HT1080 (cell line): ENCODE data around the gene CNOT10. TPM values are rescaled to one million over a fixed set of nuclear protein-coding genes. Genes with fewer than 3 reads are reported as not detected.

Experiments used
- DNase-seq: peaks from one replicate; pipeline ENCODE4 v3.0.0-alpha.2; 2015; ENCODE audit warnings: low read depth
- total RNA-seq: library from RNA; depleted of rRNA; stranded (reverse); fragments of >200 nt; shearing (Covaris generic); gene quantifications from 2 replicates; pipeline ENCODE4 v1.2.3, GENCODE V29; 2014; rRNA removed

Gene CNOT10
- total RNA-seq, 1 experiment from 2014 or later = 41.2 TPM

DNA sequence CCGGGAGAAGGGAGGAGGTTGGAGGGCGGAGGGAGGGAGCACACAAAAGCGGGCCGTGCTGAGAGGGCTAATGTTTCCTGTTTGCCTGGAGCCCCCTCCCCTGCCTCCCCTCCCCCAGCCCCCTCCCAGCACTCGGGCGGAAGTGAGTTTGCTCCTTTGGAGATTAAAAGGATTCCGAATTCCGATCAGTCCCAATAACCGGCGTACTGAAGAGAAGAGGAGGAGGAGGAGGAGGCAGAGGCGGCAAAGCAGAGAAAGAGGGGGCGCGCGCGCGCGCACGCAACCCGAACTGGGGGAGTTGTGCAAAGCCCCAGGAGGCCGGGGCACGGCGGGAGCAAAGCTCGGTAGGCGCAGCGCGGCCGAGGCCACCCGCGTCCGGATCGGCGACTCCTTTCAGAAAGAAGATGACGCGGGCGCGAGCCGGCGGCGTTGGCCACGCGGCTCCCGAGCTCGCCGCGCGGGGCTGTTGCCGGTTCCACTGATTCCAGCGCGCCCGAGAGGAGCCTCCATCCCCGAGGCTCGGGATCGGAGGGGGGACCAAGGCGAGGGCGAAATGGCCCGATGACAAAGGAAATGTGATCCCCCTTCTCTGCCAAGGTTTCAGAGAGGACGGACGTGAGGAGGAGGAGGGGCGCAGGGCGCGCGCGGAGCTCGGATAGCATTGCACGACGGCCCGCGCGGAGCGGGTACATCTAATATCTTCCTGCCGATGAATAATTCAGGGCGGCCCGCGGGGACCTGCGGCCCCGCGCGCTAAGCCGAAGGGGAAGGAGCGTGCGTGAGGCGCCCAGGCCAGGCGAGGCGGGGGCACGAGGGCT is 131.7 kb downstream of the CNOT10 start:
- no peak for DNase-seq

DNA sequence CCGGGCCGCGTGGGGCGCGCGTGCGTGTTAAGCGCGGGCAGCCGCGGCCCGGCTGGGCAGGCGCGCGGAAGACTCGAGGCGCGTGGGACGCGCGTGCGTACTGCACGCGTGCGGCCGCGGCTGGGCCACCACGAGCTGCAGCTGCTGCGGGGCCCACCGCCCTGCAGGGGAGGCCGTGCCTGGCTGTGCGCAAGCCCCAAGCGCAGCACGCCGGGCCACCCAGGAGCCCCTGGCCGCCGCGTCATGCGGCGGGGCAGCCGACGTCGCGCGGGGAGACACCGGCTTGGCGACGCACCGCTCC is 132.2 kb downstream of the CNOT10 start:
- no peak for DNase-seq

DNA sequence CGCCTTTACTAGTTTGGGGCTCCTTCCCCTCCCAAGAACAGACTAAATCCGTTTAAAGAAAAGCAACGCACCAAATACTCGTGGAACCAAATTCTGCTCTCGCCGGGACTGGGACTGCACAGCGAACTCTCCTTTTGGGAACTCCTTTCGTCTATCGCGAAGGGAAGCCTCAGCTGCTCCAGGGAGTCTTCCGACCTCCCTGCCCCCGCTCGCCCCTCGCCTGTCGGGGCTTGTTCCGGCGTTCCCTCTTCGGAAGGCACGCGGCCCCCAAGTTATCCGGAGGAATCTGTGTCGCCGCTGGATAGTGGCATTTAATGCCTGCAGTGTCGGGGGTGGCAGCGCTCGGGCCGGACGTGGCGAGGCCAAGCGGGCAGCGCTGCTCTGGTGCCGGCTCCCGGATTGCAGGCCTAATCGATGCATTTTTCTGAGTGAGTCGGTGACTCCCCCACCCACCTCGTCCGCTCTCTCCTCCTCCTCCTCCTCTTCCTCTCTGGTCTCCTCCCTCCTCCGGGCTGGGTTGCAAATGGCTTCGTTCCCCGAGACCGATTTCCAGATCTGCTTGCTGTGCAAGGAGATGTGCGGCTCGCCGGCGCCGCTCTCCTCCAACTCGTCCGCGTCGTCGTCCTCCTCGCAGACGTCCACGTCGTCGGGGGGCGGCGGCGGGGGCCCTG is 132.7 kb downstream of the CNOT10 start, which contains the start of gene TRIM71:
TSS of gene TRIM71 (plus strand) at position 440 of the 671 bp plus-strand sequence. CDS start at position 524, 84 bp downstream.
- DNase-seq = no peak

DNA sequence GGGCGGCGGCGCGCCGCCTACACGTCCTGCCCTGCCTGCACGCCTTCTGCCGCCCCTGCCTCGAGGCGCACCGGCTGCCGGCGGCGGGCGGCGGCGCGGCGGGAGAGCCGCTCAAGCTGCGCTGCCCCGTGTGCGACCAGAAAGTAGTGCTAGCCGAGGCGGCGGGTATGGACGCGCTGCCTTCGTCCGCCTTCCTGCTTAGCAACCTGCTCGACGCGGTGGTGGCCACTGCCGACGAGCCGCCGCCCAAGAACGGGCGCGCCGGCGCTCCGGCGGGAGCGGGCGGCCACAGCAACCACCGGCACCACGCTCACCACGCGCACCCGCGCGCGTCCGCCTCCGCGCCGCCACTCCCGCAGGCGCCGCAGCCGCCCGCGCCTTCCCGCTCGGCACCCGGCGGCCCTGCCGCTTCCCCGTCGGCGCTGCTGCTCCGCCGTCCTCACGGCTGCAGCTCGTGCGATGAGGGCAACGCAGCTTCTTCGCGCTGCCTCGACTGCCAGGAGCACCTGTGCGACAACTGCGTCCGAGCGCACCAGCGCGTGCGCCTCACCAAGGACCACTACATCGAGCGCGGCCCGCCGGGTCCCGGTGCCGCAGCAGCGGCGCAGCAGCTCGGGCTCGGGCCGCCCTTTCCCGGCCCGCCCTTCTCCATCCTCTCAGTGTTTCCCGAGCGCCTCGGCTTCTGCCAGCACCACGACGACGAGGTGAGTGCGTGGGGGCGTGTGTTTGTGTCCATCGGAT is 133.4 kb downstream of the CNOT10 start:
- no peak for DNase-seq

DNA sequence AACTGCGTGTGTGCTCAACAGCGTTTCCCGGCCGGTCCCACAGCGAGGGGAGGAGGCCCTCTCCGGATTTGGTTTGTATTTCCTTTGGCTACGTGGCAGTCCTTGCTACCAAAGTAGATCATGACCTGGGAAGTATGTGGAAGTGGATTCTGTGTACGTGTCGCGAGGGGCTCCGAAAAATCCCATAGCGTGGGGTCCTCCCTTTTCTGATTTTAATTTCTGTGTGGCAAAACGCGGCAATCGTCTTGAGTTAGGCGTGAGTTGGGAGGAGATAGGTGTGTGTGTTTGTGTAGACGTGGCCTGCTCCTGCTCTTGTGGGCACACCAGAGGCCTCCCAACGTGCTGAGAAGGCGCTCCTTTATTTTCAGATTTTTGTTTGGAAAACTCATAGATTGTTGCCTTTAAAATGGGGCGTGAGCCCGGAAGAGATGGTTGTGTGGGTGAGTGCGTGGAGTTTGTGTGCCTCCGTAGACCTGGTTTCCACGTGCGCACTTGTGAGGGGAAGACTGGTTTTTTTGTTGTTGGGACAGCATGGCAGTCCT is 134.1 kb downstream of the CNOT10 start:
- no peak for DNase-seq

DNA sequence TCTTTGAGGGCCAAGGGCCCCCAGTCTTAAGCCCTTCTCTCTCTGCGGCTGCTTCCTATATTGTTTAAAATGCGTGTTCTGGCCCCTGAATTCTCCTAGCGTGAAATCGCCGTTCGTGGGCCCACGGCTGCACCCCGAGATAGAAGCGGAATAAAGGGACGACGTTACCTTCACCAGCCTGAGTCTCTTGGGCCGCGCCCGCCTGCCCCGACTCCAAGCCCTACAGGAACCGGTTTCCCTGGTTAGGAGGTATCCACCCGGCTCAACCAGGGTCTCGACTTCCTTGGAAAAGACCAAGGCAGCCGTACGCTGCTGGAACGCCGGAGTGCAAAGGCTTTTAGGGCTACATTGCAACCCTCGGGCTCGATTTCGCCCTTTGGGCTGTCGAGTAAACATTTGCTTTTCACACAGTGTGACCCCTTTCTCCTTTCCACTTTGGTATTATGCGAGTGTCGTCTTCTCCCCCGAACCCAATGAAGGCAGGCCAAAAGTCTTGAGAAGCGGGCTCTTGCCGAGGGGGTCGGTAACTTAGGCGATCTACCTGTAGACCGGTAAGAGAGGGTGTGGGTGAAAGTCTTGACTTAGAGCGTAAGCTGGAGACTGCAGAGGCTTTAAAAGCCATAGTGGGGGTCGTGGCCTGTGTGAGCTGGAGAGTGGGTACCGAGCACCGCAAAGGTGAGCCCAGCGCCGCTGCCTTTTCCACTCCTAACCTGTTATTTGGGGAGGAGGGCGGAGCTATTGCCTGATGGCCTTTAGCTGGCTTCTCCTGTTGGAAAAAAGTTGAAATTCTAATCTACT is 134.8 kb downstream of the CNOT10 start:
- no peak for DNase-seq

DNA sequence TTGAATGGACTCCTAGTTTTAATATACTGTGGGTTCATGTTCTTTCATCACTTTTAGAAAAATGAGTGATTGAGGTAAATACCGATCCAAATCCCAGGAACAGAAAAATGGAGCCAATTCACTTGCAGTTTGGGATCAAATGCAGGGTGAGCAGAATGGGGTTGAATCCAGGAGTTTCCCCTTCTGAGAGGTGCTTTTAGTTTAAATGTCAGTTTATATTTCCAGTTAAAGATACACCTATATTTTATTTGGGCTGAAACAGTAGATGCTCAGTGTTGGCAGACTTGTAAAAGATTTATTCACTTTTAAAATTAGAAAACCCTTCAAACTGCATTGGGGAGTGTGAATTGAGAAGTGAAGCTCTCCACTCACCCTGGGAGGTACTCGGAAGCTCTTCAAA is 135.4 kb downstream of the CNOT10 start:
- DNase-seq = no peak

DNA sequence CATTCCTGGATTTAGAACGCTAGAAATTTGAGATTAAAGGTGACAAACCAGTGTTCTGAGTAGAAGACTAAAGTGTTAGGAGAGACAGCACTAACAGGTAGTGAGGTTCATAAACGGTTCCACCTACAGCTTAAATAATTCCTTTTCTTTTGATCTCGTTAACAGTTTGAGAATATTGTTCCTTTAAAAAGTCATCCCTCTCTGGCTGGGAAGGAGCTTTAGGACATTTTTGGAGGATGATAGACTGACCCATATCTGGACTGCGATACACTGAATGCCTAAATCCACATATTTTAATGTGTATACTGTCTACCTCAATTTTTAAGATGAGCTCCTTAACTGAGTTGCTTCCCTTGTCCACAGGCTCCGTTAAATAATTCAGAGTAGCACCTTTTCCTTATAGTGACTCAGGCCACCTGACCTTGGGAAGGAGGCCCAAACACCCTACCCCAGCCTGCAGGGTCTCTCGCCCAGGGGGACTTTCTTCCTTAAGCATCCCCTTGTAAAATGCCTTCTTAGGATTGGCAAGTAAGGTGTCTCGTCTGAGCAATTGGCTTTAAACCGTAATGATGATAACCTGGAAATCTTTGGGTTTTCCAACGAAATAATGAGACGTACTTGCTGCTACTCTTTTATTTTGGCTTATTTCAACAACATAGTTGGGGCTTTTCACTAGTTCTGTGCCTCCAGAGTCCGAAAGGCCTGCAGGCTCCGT is 136.1 kb downstream of the CNOT10 start:
- DNase-seq = no peak

DNA sequence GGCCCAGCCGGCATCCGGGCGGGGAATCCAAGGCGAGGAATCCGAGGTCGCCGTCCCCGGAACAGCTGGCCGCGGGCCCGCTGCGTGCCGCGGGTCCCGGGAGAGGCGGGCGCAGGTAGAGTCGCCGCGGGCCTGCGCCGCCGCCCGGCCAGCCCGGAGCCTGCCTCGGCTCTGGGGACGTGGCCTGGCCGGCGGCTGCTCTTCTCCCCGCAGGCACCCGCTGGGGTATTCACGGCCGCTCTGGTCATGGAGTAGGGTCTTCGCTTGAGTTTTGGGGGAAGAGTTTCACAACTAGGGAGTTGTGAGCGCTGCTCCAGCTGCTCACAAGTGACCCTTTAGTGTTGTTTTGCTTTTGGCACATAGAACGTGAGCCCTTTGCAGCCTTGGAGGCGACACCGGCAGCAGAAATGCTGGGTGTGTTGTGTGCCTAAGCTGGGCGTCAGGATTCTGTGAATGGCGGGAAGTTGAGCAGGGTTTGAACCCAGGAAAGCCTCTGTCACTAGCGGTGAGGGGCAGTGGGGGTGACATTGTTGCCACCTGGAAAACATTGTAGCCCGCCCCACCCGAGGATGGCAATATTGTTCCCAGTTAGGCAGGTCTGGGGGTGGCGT is 136.8 kb downstream of the CNOT10 start:
- no peak for DNase-seq

DNA sequence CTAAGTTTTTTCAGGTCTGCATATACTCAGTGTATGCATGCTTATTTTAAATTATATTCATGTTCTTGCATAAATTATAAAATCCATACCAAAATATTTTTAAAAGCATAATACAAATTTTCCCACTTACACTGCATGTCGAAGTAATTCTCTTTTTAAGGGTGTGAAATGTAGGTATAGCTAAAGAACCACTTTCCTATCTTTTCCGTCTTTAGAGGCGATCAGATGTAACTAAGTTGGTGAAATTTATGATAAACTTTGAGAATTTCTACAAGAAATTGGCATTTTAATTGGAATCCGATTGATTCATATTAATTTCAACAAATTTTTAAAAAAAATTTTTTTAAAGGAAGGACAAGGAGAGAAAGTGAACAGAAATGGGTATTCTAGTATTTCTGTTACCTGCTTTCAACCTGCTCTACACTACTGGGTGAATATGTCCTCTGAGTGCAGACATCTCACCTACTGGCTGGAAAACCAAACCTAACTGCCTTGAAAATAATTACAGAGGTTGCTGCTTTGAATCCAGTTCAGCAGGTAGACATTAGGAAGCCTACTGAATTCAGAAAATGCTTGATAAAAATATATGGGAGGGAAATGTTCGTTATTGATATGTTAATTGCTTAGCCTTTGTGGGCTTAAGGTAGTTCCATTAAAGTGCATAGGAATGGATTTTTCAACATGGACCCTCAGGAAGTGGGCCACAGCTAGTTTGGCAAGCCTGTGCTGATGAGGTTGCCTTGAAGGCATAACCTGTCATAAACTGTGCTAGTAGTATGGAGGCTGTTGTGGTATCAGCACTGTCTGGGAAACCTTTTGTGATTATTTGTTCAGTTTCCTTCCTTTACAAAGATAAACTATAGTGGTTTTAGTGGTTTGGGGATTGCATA is 137.9 kb downstream of the CNOT10 start:
- DNase-seq = no peak

Other genes starting within 250 kb of the CNOT10 start
- 63.6 and 90.6 TPM in 2 replicates for gene CMTM6, start 182.3 kb upstream of the CNOT10 start, total RNA-seq
- 49.1 and 54.9 TPM in 2 replicates for gene DYNC1LI1, start 114.3 kb upstream of the CNOT10 start, total RNA-seq
- not detected in 2 replicates for gene TRIM71, start 132.8 kb downstream of the CNOT10 start, total RNA-seq